ENCODE data around the gene FAM216B. TPM values are rescaled to one million over a fixed set of nuclear protein-coding genes. Genes with fewer than 3 reads are reported as not detected.
"Not testable (repeated sequence)": the region's sequence is repeated elsewhere in the genome, so short reads cannot be mapped to it uniquely, and the experiment has no call there.

The FAM216B gene
- total RNA-seq, 2 experiments from 2014 or later = not detected

GRCh38 chr13:42757678-42758420, 23.5 kb upstream of the FAM216B start:
- no peaks in the 10 kb centered on the region for H3K36me3 Mint-ChIP-seq (ENCODE audit: low read depth)
- no peak for DNase-seq
- no peaks in the 10 kb centered on the region for H3K4me1 Mint-ChIP-seq
- no peaks in the 10 kb centered on the region for H3K9me3 Mint-ChIP-seq
- ChIA-PET POLR2A (no interaction called here), CTCF (no interaction called here)
- H3K27me3 Mint-ChIP-seq = peaks cover 15% of the 10 kb centered on the region
- H3K4me3 Mint-ChIP-seq = no peak overlapping the region
- H3K27ac Mint-ChIP-seq = no peak overlapping the region

DNA sequence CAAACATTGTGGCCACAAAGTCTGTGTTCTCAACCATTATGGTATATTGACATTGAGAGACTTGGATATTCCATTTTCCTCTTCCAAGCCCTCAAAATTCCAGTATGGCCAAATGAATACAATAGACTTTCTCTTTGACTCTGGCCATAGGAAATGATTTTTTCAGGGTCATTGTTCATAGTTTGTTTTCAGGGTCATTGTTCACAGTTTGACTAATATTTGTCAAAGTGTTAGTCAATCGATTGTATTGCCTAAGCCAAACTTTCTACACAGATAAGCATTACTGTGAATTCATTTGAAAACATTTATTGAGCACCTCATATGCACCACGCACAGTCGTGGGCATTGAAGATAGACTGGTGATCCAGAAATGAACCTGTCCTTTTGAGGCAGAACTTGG, 22.9 kb upstream of the FAM216B start:
- no peaks in the 10 kb centered on the region for H3K4me1 Mint-ChIP-seq
- POLR2A ChIA-PET = no interaction called here
- no peak overlapping the region for H3K4me3 Mint-ChIP-seq
- H3K27me3 Mint-ChIP-seq = peaks cover 13% of the 10 kb centered on the region
- no peaks in the 10 kb centered on the region for H3K9me3 Mint-ChIP-seq
- H3K27ac Mint-ChIP-seq = no peak overlapping the region
- DNase-seq = no peak
- H3K36me3 Mint-ChIP-seq (ENCODE audit: low read depth) = no peaks in the 10 kb centered on the region
- CTCF ChIA-PET = no interaction called here

GRCh38 chr13:42760951-42761350, 20.4 kb upstream of the FAM216B start:
- ChIA-PET CTCF (no interaction called here), POLR2A (no interaction called here)
- H3K4me1 Mint-ChIP-seq = no peaks in the 10 kb centered on the region
- peaks cover 2% of the 10 kb centered on the region for H3K9me3 Mint-ChIP-seq
- no peak overlapping the region for H3K27ac Mint-ChIP-seq
- peaks cover 18% of the 10 kb centered on the region for H3K27me3 Mint-ChIP-seq
- no peak for DNase-seq
- no peaks in the 10 kb centered on the region for H3K36me3 Mint-ChIP-seq (ENCODE audit: low read depth)
- H3K4me3 Mint-ChIP-seq = no peak overlapping the region

DNA sequence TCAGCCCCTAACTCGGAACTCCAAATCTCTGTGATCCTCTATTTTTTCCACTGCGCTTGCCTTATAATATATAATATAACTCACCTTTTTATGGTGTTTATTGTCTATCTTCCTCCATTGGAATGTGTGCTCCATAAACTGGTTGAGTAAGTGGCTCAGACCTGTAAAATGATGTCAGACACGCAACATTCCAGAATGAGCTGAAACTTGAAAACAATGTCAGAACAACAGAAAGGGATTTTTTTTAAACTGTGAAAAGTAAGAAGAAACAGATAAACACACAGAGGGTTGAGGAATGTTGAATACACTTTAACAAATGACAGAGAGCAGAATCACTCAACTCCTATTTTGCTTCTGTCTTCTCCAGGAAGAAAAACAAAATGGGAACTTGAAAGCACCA, 19.1 kb upstream of the FAM216B start:
- Mint-ChIP-seq H3K9me3 (peaks cover 2% of the 10 kb centered on the region), H3K36me3 (ENCODE audit: low read depth) (no peaks in the 10 kb centered on the region), H3K4me3 (no peak overlapping the region), H3K4me1 (no peaks in the 10 kb centered on the region), H3K27ac (no peak overlapping the region), H3K27me3 (peaks cover 17% of the 10 kb centered on the region)
- CTCF ChIA-PET = no interaction called here
- POLR2A ChIA-PET = no interaction called here
- DNase-seq = no peak

DNA sequence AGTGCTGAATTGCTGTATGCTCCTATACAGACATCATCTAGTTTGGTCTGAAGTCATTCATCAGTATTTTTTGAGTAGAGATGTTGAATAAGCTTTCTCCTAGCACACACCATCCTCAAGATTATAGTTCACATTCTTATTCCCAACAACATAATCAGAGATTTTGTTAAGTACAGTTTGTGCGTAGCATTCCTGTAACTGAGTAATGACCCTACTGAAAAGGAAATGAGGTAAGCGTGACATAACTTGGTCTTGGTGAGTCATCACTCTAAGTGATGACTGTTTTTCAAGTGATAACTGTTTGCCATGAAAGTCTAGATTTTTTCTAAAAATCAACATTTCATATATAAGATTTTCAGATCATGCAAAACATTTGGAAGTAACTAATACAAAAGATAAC, 18.5 kb upstream of the FAM216B start:
- DNase-seq = no peak
- Mint-ChIP-seq H3K27ac (no peak overlapping the region), H3K4me1 (no peaks in the 10 kb centered on the region), H3K4me3 (no peak overlapping the region), H3K9me3 (peaks cover 2% of the 10 kb centered on the region), H3K27me3 (peaks cover 15% of the 10 kb centered on the region), H3K36me3 (ENCODE audit: low read depth) (no peaks in the 10 kb centered on the region)
- ChIA-PET POLR2A (no interaction called here), CTCF (no interaction called here)

DNA sequence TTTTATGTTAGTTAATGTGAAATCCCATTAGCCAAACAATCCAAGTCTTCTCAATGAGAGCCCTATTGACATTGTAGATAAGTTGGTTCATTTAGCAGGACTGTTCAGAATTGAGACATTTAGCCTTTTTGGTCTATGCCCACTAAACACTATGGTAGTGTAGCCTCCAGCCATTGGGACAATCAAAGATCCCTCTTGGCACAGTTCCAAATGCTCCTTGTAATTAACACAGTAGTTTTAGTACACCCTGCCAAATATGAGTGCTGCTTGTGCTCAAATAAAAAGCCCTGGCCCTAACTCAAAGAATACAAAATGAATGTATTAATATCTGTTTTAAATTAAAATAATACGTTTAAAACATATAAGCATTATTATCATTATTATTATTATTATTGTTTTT, 15.4 kb upstream of the FAM216B start:
- POLR2A ChIA-PET = no interaction called here
- H3K9me3 Mint-ChIP-seq = peaks cover 2% of the 10 kb centered on the region
- no peak overlapping the region for H3K27ac Mint-ChIP-seq
- H3K4me1 Mint-ChIP-seq = no peaks in the 10 kb centered on the region
- CTCF ChIA-PET = no interaction called here
- H3K27me3 Mint-ChIP-seq = peaks cover 17% of the 10 kb centered on the region
- no peak for DNase-seq
- no peaks in the 10 kb centered on the region for H3K36me3 Mint-ChIP-seq (ENCODE audit: low read depth)
- no peak overlapping the region for H3K4me3 Mint-ChIP-seq

- Mint-ChIP-seq H3K4me1 (no peaks in the 10 kb centered on the region), H3K36me3 (ENCODE audit: low read depth) (no peaks in the 10 kb centered on the region), H3K4me3 (no peak overlapping the region), H3K9me3 (peaks cover 2% of the 10 kb centered on the region), H3K27ac (no peak overlapping the region), H3K27me3 (peaks cover 46% of the 10 kb centered on the region)
- POLR2A ChIA-PET = no interaction called here
- no peak for DNase-seq
- CTCF ChIA-PET = no interaction called here
Observed at GRCh38 chr13:42769650-42770049, 11.7 kb upstream of the FAM216B start.

- CTCF ChIA-PET; DNase-seq; H3K9me3 Mint-ChIP-seq; H3K27ac Mint-ChIP-seq; POLR2A ChIA-PET; H3K36me3 Mint-ChIP-seq (ENCODE audit: low read depth); H3K4me3 Mint-ChIP-seq; H3K4me1 Mint-ChIP-seq: not testable (repeated sequence)
- peaks cover 41% of the 10 kb centered on the region for H3K27me3 Mint-ChIP-seq
Observed at GRCh38 chr13:42776558-42776957, 4.8 kb upstream of the FAM216B start.

- CTCF ChIA-PET = no interaction called here
- POLR2A ChIA-PET = no interaction called here
- H3K27me3 Mint-ChIP-seq = peaks cover 33% of the 10 kb centered on the region
Observed at GRCh38 chr13:42777467-42777866, 3.9 kb upstream of the FAM216B start.

GRCh38 chr13:42780044-42780443, 1.3 kb upstream of the FAM216B start:
- Mint-ChIP-seq H3K27me3 (peaks cover 15% of the 10 kb centered on the region), H3K9me3 (no peaks in the 10 kb centered on the region), H3K4me3 (no peak overlapping the region), H3K4me1 (no peaks in the 10 kb centered on the region), H3K36me3 (ENCODE audit: low read depth) (no peaks in the 10 kb centered on the region), H3K27ac (no peak overlapping the region)
- CTCF ChIA-PET = no interaction called here
- POLR2A ChIA-PET = no interaction called here
- no peak for DNase-seq

More at GRCh38 chr13:42777467-42777866, 3.9 kb upstream of the FAM216B start:
- H3K9me3 Mint-ChIP-seq = peaks cover 2% of the 10 kb centered on the region
- no peaks in the 10 kb centered on the region for H3K36me3 Mint-ChIP-seq (ENCODE audit: low read depth)
- H3K4me1 Mint-ChIP-seq = no peaks in the 10 kb centered on the region
- DNase-seq = no peak
- H3K4me3 Mint-ChIP-seq = no peak overlapping the region
- H3K27ac Mint-ChIP-seq = no peak overlapping the region

DNA sequence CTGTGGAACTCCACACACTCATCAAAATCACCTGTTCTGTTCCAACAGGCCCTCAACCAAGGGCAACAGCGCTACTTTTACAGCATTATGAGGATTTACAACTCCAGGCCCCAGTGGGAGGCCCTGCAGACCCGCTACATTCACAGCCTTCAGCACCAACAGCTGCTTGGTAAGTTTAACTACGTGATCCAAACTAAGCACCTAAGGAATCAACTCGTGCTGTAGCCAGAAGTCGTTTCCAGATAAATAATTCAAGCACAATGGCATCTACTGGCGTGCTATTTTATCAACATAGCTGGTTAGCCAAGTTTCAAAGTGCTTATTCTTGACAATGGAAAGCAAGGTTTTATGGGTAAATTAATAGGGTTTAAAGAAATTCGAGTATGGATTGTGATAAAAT, 5.3 kb downstream of the FAM216B start:
- Mint-ChIP-seq H3K9me3 (no peaks in the 10 kb centered on the region), H3K36me3 (ENCODE audit: low read depth) (no peaks in the 10 kb centered on the region), H3K27me3 (peaks cover 6% of the 10 kb centered on the region), H3K27ac (no peak overlapping the region), H3K4me1 (no peaks in the 10 kb centered on the region), H3K4me3 (no peak overlapping the region)
- CTCF ChIA-PET = no interaction called here
- POLR2A ChIA-PET = no interaction called here
- DNase-seq = no peak

DNA sequence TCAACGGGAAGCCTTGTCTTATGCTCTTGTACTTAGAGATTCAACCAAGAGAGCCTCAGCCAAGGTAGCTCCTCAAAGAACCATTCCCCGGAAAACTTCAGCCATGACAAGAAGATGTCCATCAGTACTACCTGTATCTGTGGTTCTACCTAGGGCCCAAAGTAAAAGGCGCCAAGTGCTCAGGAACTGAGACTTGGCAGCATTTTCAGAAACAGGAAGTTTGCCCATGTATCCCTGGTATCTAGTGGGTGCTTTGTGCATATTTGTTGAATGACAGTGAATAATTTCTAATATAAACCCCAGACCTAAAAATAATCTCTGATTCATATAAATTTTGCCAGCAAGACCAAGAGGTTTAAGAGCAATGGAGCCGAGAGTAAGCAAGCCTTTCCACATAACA, 7.2 kb downstream of the FAM216B start:
- Mint-ChIP-seq H3K4me3 (no peak overlapping the region), H3K36me3 (ENCODE audit: low read depth) (no peaks in the 10 kb centered on the region), H3K9me3 (no peaks in the 10 kb centered on the region), H3K27me3 (peaks cover 10% of the 10 kb centered on the region), H3K27ac (no peak overlapping the region), H3K4me1 (no peaks in the 10 kb centered on the region)
- ChIA-PET CTCF (no interaction called here), POLR2A (no interaction called here)
- DNase-seq = no peak

DNA sequence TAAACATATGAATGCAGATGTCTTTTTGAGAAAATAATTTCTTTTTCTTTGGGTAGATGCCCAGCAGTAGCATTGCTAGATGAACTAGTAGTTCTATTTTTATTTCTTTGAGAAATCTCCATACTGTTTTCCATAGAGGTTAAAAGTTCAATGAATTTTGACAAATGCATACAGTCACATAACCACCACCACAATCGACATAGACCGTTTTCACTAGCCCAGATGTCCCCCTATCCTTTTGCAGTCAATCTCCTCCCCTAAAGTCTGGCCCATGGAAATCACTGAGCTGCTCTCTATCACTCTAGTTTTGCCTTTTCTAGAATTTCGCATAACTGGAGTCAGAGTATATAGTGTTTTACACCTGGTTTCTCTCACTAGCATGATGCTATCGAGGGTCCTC, 10.8 kb downstream of the FAM216B start:
- no peaks in the 10 kb centered on the region for H3K36me3 Mint-ChIP-seq (ENCODE audit: low read depth)
- H3K27me3 Mint-ChIP-seq = peaks cover 28% of the 10 kb centered on the region
- no peak overlapping the region for H3K4me3 Mint-ChIP-seq
- ChIA-PET CTCF (no interaction called here), POLR2A (no interaction called here)
- no peak overlapping the region for H3K27ac Mint-ChIP-seq
- H3K4me1 Mint-ChIP-seq = no peaks in the 10 kb centered on the region
- no peaks in the 10 kb centered on the region for H3K9me3 Mint-ChIP-seq
- no peak for DNase-seq

DNA sequence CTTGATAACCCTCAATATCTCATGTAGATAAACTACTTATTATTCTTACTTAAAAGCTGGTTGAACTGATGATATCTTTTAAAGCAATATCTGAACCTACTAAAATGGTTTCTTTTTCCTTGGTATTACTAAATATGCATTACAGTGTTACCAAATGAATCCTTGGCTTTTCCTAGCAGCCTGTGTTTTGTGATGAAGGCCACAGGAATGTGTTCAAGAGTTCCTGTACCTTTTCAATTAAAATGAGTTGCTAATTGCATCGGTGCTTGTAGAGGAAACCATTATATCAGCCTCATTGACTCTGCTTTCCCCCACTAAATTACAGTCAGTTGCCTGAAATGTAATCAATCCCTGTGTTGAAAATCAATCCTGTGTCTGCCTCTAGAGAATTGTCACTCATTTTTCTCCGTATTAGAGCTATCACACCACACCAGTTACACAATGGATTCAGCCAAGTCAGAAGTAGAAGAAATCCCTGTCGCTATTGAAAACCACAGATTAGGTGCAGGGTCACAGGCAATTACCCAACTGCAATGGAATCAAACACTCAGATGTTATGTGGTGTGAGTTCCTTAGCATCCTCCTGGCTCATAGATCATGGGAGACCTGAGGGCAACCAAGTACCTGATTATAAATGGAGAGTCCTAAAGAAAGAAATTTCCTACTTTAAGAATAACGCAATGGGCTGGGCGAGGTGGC, 13.3 kb downstream of the FAM216B start:
- H3K27ac Mint-ChIP-seq = no peak overlapping the region
- no peaks in the 10 kb centered on the region for H3K4me1 Mint-ChIP-seq
- ChIA-PET CTCF (no interaction called here), POLR2A (no interaction called here)
- DNase-seq = no peak
- H3K27me3 Mint-ChIP-seq = peaks cover 37% of the 10 kb centered on the region
- no peaks in the 10 kb centered on the region for H3K36me3 Mint-ChIP-seq (ENCODE audit: low read depth)
- H3K9me3 Mint-ChIP-seq = no peaks in the 10 kb centered on the region
- H3K4me3 Mint-ChIP-seq = no peak overlapping the region

Data from activated CD4-positive, alpha-beta memory T cell treated with anti-CD3 and anti-CD28 coated beads, Interleukin-2, amount 10 ng/mL, durations not matched to agents 7 days and 5 days (primary cell).